ENCODE measurements around the gene STK17B.

- TF ChIP-seq HMGXB4 (CRISPR knock-in tag; IDR thresholded peaks at IDR 0.05; ENCODE audit: borderline replicate concordance) (no peak), MAX (IDR thresholded peaks at IDR 0.05) (no peak), JUNB (IDR thresholded peaks at IDR 0.05) (no peak), CTCF (IDR thresholded peaks at IDR 0.05) (no peak), ZC3H11A (IDR thresholded peaks at IDR 0.05) (no peak), POLR2AphosphoS2 (conservative IDR thresholded peaks at IDR 0.05; ENCODE audit: low read length) (no peak), POLR2A (IDR thresholded peaks at IDR 0.05; ENCODE audit: low read length) (no peak), CBX2 (IDR thresholded peaks at IDR 0.05; ENCODE audit: borderline replicate concordance, low read depth) (no peak), ESRRA (IDR thresholded peaks at IDR 0.05; ENCODE audit: borderline replicate concordance, low read length) (no peak), EP300 (IDR thresholded peaks at IDR 0.05) (no peak), REST (IDR thresholded peaks at IDR 0.05) (no peak), ZFP36 (IDR thresholded peaks at IDR 0.05; ENCODE audit: borderline replicate concordance, partially characterized antibody) (no peak)
Measured at GRCh38 chr2:196174404-196174803, 3.0 kb upstream of the STK17B start.

Measured in A549 (cell line).